HG03064 (cell line): Measurements from ENCODE around the gene PRRG3.
"Not testable (repeated sequence)": the region's sequence is repeated elsewhere in the genome, so short reads cannot be mapped to it uniquely, and the experiment has no call there.

ENCODE experiments used
- ATAC-seq: cut with Tn5 transposase; IDR thresholded peaks from one replicate; pipeline ENCODE4 v1.9.1; 2021; ENCODE audit warnings: low read depth; ENCODE audit not compliant: unreplicated experiment

The PRRG3 gene

DNA sequence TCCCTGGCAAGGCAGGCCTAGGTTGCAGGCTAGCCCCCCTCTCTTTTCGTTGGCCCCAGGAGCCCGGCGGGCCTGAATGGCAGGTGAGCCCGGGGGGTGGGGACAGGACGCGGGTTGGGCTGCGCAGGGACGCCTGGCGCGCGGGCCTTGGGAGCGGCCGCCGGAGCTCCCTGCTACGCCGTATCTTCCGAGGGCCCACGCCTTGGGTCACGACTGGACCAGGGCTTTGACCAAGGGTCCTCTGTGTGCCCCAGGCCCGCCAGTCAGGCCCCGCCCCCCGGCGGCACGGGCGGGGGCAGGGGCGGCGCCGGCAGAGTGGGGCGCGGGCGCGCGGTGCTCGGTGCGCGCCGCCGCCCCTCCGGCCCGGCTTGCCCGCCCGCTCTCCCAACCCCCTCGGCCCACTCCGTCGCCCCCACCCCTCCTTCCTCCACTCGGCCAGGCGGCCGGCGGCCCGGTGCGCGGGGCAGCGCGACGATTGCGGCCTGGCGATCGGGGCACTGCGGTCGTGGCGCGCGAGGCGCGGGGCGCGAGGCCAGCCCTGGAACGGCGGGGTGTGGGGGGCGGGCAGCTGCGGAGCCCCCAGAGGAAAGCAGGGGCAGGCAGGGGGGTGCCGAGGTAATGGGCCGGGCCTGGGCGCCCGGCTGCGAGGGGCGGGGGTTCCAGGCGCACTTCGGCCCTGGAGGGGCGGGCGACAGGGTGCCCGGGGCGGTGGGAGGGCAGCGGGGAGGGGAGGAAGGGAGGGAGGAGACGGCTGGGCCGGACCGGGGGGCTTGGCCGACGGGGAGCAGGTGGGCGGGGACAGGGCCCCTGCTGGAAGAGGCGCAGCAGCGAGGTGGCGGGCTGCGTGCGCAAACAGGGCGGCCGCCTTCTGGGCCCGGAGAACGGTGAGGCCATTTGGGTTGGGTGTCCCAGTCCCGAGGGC, at the start of gene PRRG3:
Gene PRRG3, plus strand, starts transcription at position 798 of the 922 bp plus-strand sequence. CDS start 3,357 bp downstream, outside the sequence.
- ATAC-seq, result no peak

DNA sequence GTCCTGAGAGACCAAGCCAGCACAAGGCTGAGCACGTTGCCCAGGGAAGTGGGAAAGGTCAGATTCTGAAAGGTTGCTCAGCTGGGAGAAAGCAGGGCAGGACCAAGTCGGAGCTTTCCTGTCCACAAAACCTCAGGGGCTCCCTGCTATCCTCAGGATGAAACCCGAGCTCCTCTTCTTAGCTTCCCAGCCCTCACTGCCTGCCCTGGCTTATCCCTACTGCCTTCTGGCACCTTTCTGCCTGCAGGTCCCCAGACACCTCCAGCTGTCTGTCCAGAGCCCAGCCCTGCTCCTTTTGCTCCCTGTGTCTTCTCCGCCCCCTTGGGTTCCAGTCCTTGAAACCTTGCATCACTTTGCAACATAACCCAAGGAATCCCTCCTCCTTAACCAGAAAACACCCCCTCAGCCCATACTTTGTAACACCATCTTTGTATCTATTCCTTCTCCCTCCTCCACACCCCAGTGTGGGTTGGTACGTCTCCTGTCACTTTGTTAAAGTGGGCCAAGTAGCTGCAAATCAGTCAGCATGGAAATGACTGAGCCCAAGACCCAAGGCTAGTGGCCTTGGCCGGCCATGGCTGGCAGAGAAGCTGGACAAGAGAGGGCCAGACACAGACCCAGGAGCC, 20.0 kb upstream of the PRRG3 start:
- no peak for ATAC-seq

DNA sequence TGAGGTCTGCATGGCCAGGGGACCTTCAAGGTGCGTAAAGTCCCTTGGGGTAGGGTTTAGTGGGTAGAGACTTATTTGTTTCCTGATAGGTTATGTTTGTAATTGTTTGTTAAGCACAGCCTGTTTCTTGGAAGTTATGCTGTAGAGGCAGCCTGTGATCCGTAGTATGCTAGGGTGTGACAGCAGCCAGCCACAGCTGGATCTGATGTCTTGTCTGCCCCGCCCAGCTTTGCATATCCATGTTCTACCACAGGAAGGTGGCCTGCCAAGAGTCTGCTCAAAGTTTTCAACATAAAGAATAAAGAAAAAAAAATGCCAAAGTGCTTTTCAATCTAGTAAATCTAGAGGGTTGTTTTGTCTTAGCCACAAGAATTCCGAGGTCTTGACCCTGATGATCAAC, 19.1 kb upstream of the PRRG3 start:
- ATAC-seq, result no peak

GRCh38 chrX:151679798-151680402, 15.4 kb upstream of the PRRG3 start:
- no peak for ATAC-seq

DNA sequence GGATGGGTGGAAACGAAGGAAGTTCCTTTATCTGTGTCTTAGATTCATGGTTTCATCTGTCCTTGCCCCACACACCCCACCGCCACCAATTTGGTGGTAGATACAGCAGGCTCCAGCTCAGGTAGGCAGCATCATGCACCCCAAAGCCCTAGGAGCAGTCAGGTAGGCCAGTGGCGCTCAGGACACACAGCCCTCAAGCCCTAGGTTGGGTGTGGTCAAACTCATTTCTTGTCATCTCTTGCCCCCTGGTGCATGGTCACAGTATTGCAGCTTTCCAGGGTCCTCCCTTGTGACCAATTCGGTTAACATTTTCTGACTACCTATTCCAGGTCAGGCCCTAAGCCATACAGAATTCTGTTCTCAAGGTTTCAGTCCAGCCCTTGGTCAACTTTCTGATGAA, 14.5 kb upstream of the PRRG3 start:
- peak; percentile 92 for ATAC-seq

- no peak for ATAC-seq
Observed at GRCh38 chrX:151687635-151688034, 7.6 kb upstream of the PRRG3 start.

DNA sequence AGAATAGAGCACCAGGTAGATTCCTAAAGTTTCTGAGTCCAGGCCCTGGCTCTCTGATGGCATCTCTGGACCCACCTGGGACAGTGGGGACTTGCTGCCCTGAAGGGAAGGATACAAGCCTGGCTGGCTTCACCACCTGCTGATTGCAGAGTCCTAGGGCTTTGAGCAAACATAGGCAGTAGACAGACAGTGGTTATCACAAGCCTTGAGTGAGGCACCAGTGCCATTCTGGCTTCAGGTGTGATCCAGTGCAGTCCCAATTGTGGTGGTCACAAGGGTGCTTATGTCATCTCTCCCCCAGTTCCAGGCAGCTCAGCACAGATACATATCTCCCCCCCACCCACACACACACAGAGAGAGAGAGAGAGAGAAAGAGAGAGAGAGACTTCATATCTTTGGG, 6.6 kb upstream of the PRRG3 start:
- no peak for ATAC-seq

DNA sequence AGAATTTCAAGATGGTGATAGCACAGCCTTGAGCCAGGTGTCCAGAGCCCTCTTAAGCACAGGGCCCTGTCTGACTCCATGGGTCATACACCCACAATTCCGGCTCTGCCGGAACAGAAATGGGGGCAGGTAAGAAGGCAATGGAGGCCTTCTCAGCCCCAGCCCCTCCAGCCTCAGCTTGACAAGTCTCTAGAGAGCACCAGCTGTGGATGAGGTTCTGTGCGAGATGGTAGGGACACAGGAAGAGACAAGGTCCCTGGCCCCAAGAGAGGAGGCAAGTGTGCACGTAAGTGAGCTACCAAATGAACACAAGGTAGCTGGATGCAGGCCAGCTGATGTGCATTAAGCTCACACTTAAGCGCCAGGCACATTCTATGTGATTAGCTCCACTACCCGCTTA, 2.4 kb upstream of the PRRG3 start:
- no peak for ATAC-seq

GRCh38 chrX:151694121-151694520, 1.1 kb upstream of the PRRG3 start:
- ATAC-seq, result no peak

DNA sequence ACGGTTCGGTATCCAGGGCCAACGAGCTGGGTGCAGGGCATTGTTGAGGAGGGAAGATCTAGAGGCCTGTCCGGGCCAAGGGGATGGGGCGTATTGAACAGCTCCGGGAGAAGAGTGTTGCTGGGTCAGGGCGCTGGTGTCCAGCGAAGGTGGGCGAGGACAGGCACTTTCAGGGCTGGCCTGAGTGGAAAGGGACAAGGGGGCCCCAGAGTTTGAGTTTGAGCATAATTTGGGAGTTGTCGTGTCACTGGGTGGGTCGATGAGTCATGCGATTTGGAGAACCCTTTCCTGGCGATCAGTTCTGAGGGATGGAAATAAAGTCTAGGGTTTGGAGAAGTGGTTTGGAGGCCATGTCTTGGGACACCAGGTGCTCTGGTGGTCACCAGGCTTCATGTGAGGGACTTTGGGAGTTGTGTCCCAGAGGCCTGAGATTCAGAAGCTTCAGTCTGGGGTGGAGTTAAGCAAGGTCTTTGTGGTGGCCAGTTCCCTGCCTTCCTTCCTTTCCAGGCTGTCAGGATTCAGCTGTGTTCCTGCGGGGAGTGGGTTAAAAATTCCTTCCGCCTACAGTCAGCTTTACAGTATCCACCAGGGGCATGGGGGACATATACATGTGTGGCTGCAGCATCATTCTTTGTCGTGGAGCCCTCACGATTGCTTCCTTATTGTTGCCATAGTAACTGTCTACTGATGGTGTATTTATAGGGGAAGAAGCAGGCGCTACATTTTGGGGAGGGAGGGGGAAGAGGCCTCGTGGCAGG, 504 bp downstream of the PRRG3 start:
- ATAC-seq, result no peak

- not testable (repeated sequence) for ATAC-seq
Observed at GRCh38 chrX:151697082-151697481, 1.8 kb downstream of the PRRG3 start.

GRCh38 chrX:151697522-151697921, 2.3 kb downstream of the PRRG3 start:
- no peak for ATAC-seq

DNA sequence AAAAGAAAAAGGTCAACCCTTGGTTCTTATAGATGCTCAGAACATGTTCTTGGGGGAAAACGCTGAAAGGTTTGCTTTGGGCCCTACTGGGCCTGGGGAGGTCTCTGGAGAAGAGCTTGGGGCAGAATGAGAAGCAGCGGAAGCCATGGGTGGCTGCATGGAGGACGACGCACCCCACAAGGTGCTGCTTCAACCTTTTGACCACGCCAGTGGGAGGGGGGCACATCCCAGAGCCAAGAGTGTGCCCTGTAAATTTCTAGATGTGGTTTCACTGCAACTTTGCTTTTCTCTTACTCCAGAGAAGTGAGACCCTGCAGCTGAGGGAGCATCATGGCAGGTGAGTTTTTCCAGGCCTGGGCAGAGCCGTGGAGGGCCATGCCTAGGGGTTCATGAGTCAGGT, 3.2 kb downstream of the PRRG3 start:
- no peak for ATAC-seq

DNA sequence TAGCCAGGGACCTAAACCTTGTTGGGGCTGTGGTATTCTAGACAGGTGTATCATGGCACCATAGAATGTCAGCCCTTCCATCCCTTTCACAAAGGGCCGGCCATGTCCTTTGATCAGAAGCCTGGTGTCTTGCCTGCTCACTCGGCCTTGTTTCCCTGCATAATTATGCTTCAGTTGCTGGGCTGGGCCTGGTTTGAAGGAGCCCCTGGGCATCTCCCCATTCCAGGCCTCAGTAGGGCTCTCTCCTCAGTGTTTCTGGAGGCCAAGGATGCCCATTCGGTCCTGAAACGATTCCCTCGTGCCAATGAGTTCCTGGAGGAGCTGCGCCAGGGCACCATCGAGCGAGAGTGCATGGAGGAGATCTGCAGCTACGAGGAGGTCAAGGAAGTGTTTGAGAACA, 4.5 kb downstream of the PRRG3 start:
- no peak for ATAC-seq

- ATAC-seq, result no peak
Observed at GRCh38 chrX:151700581-151700980, 5.3 kb downstream of the PRRG3 start.

DNA sequence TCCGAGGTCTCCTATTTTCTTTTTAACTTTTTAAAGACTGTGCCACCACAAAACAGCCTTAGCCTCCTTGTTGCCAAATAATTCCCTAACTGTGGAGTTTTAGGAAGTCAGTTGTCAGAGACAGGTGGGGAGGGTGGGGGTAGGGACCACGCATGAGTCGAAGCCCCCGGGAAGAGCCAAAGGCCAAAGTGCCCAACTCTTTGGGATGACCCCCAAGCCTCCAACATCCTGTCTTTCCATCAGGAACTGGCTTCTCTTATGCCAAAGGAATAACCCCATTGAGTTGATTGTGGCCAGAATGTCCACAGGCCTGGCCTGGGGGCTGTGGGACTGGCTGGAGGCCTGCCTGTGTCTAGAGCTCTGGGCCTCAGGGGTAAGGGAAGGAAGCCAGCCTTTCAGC, 5.8 kb downstream of the PRRG3 start:
- no peak for ATAC-seq

- ATAC-seq, result no peak
Observed at GRCh38 chrX:151701531-151701930, 6.3 kb downstream of the PRRG3 start.

GRCh38 chrX:151702026-151702714, 6.9 kb downstream of the PRRG3 start:
- ATAC-seq, result no peak

- no peak for ATAC-seq
Observed at GRCh38 chrX:151702741-151703340, 7.6 kb downstream of the PRRG3 start.

DNA sequence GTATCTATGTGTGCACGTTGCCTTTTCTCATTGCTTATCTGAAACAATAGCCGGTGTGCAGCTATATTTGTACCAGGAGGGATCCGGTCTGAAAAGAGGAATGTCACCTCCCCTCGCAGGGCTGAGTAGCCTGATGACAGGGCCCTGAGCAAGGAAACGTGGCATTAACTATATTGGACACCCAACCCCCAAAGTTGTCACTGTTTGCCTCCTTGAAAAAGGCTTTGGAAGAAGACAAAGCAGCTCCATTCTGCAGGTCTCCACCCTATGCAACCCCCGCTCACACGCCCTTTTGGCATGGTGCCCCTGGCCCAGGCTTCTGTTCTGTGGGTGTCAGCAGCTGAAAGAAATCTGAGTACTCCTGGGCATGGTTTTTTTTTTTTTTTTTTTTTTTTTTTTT, 8.2 kb downstream of the PRRG3 start:
- no peak for ATAC-seq
